Transverse colon (tissue), 4 donors: ENCODE measurements around the gene MAGI1. TPM values are rescaled to one million over a fixed set of nuclear protein-coding genes. Genes with fewer than 3 reads are reported as not detected.
A peak's percentile ranks its signal among the peaks of the same experiment; 100 is the strongest.
"Not testable (repeated sequence)": the region's sequence is repeated elsewhere in the genome, so short reads cannot be mapped to it uniquely, and the experiment has no call there.

Source experiments
- DNase-seq: peaks from one replicate; pipeline ENCODE4 v3.0.0-alpha.2; 2019
- H3K27ac ChIP-seq, 4 donors: fragments of 200-600 bp; sonication (generic); 2 replicates each; pipeline ENCODE4 v1.5.1; 2016 to 2018; ENCODE audit warnings: inconsistent platforms in 4 of 4
- H3K27me3 ChIP-seq: fragments of 200-600 bp; sonication (generic); 2 replicates; pipeline ENCODE4 v1.5.1; 2017; ENCODE audit warnings: inconsistent platforms
- H3K36me3 ChIP-seq, 4 donors: fragments of 200-600 bp; sonication (generic); 2 replicates each; pipeline ENCODE4 v1.5.1; 2017 to 2019; ENCODE audit warnings: inconsistent platforms in 4 of 4
- H3K4me1 ChIP-seq, 4 donors: fragments of 200-600 bp; sonication (generic); 2 replicates each; pipeline ENCODE4 v1.5.1; 2017 to 2020; ENCODE audit warnings: inconsistent platforms in 4 of 4
- H3K4me3 ChIP-seq, 4 donors: fragments of 200-600 bp; sonication (generic); 1 replicate in 1 of 4; 2 replicates in 3 of 4; pipeline versions ENCODE4 v1.5.1 to v1.6.1; 2017 to 2019; ENCODE audit warnings: inconsistent platforms in 4 of 4
- H3K9me3 ChIP-seq, 2 donors: fragments of 200-600 bp; sonication (generic); 2 replicates each; pipeline ENCODE4 v1.5.1; 2017 to 2019; ENCODE audit warnings: inconsistent platforms in 2 of 2
- EP300 ChIP-seq: sonication (generic); formaldehyde crosslinking; IDR thresholded peaks from one replicate; pipeline ENCODE4 v1.6.1; 2017; ENCODE audit warnings: antibody characterized with exemption, low read depth
- POLR2A ChIP-seq: fragments of 450-650 bp; IDR thresholded peaks from one replicate; pipeline ENCODE4 v1.6.1; 2016; ENCODE audit warnings: antibody characterized with exemption, mild to moderate bottlenecking, moderate library complexity
- POLR2AphosphoS5 ChIP-seq, 3 donors: sonication (generic); formaldehyde crosslinking; IDR thresholded peaks; one replicate each; pipeline ENCODE4 v1.6.1; 2016; ENCODE audit warnings: antibody characterized with exemption in 3 of 3
- WGBS, 2 donors: methylation state at CpG; one replicate each; pipeline ENCODE4 v1.1.5; 2018; ENCODE audit warnings: low coverage in 1 of 2; 5-methylcytosine and 5-hydroxymethylcytosine counted together
- in situ Hi-C, 4 donors: fragments of 200-750 bp; cut with MboI; loops; one replicate each; pipeline versions ENCODE4 v1.15.0 to v1.15.1; 2017; ENCODE audit warnings: low sequenced_read_pairs in 3 of 4, low pct_ligation_motif_present in 1 of 4, low pct_unique_long_range_greater_than_20kb in 1 of 4
- intact Hi-C: fragments of 100-400 bp; cut with DNase I; formaldehyde crosslinking; loops from one replicate; pipeline ENCODE4 v1.15.1; 2023; ENCODE audit warnings: low total_unique reads
- total RNA-seq, 4 donors: library from RNA; depleted of rRNA; stranded (reverse); fragments of >200 nt; gene quantifications; one replicate each; pipeline ENCODE4 v1.1.0, GENCODE V29; 2016
- TF ChIP-seq, protein P1 (sequence below), 5 experiments: fragments of 200-600 bp in 3 of 5; fragments of 450-650 bp in 2 of 5; sonication (generic) in 3 of 5; IDR thresholded peaks; 1 replicate in 2 of 5; 2 replicates in 3 of 5; pipeline ENCODE4 v1.5.1; 2016 to 2017; ENCODE audit warnings: antibody characterized with exemption in 5 of 5, inconsistent platforms in 3 of 5, mild to moderate bottlenecking in 2 of 5, moderate library complexity in 1 of 5

The MAGI1 gene
- total RNA-seq, 4 donors from 2014 or later = 50.8 to 190 (median 67.4) TPM

GRCh38 chr3:65551945-65552344, 486.8 kb downstream of the MAGI1 start:
- 75% methylated on average over 1 of the region's 1 CpG; no CpG with 5 or more reads in 1 of the 2 donors for WGBS, 2 donors
- no peaks in the 10 kb centered on the region for H3K9me3 ChIP-seq
- in situ Hi-C loops = no loop called here
- H3K36me3 ChIP-seq = no peaks in the 10 kb centered on the region
- H3K4me3 ChIP-seq = no peak overlapping the region
- H3K4me1 ChIP-seq = peaks cover 0 to 12% (median 4%) of the 10 kb centered on the region in 4 donors
- peaks cover 14% of the 10 kb centered on the region for H3K27me3 ChIP-seq
- no peak for DNase-seq
- TF ChIP-seq POLR2AphosphoS5 (IDR thresholded peaks at IDR 0.05) (no peak), EP300 (no peak), POLR2A (no peak)
- TF ChIP-seq, protein P1, sequence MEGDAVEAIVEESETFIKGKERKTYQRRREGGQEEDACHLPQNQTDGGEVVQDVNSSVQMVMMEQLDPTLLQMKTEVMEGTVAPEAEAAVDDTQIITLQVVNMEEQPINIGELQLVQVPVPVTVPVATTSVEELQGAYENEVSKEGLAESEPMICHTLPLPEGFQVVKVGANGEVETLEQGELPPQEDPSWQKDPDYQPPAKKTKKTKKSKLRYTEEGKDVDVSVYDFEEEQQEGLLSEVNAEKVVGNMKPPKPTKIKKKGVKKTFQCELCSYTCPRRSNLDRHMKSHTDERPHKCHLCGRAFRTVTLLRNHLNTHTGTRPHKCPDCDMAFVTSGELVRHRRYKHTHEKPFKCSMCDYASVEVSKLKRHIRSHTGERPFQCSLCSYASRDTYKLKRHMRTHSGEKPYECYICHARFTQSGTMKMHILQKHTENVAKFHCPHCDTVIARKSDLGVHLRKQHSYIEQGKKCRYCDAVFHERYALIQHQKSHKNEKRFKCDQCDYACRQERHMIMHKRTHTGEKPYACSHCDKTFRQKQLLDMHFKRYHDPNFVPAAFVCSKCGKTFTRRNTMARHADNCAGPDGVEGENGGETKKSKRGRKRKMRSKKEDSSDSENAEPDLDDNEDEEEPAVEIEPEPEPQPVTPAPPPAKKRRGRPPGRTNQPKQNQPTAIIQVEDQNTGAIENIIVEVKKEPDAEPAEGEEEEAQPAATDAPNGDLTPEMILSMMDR (IDR thresholded peaks at IDR 0.05) = no peak
- no peak overlapping the region for H3K27ac ChIP-seq
- intact Hi-C loops = no loop called here

DNA sequence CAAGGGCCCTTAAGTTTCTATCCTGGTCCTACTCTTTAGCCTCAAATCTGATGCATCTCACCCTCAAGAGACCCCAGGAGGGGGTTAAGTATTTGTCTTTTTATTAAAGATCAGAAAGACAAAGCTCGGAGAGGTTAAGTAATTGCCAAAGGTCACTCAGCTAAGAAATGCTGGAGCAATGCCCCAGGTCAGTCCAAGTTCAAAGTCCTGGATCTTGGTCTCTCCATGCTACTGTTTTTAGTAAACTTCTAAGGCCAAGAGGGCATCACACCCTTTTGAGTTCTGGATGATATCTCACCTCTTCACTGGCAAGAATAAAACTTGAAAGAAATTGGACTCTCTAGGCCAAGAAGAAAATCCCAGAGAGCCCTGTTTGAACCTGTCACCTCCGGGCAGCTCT, 488.6 kb downstream of the MAGI1 start:
- Histone ChIP-seq H3K27me3 (peaks cover 14% of the 10 kb centered on the region), H3K4me3 (no peak overlapping the region), H3K27ac (no peak overlapping the region), H3K36me3 (no peaks in the 10 kb centered on the region), H3K4me1 (peaks cover 0 to 12% (median 6%) of the 10 kb centered on the region in 4 donors), H3K9me3 (no peaks in the 10 kb centered on the region)
- DNase-seq = no peak
- WGBS, 2 donors = 81 to 89% methylated on average over 2 of the region's 2 CpGs
- intact Hi-C loops = no loop called here
- in situ Hi-C loops = no loop called here
- TF ChIP-seq POLR2AphosphoS5 (IDR thresholded peaks at IDR 0.05) (no peak), POLR2A (no peak), EP300 (no peak)
- TF ChIP-seq, protein P1 (IDR thresholded peaks at IDR 0.05) = no peak

DNA sequence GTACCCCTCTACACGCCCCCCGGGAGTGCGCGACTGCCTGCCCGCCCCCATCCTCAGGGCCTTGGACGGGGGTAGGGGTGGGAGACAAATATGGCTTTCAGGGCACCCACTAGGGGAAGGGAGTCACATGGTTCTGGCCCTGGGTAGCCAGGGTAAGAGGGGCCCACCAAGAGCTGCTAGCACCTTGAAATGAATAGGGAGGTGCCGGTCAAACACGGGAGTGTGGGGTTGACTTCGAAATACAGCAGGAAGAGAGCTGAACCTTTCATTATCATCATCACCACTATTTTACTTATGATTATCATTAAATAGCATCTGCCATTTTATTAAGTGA, 489.1 kb downstream of the MAGI1 start:
- Histone ChIP-seq H3K4me1 (peaks cover 0 to 12% (median 6%) of the 10 kb centered on the region in 4 donors), H3K4me3 (peak overlapping the region in 3 of 4 donors; percentile 31 to 67 (median 46)), H3K36me3 (no peaks in the 10 kb centered on the region), H3K27ac (peak overlapping the region in 3 of 4 donors; percentile 67 to 74 (median 69)), H3K9me3 (no peaks in the 10 kb centered on the region), H3K27me3 (peaks cover 14% of the 10 kb centered on the region)
- TF ChIP-seq POLR2AphosphoS5 (IDR thresholded peaks at IDR 0.05) = no peak
- no peak for TF ChIP-seq EP300
- 33 to 58% methylated on average over 5 to 9 of the region's 9 CpGs for WGBS, 2 donors
- no peak for DNase-seq
- intact Hi-C loops = no loop called here
- in situ Hi-C loops = no loop called here

- Histone ChIP-seq H3K9me3 (no peaks in the 10 kb centered on the region), H3K36me3 (no peaks in the 10 kb centered on the region), H3K4me3 (peak overlapping the region; percentile 31 to 67 (median 53)), H3K27ac (peak overlapping the region; percentile 54 to 74 (median 68)), H3K27me3 (peaks cover 14% of the 10 kb centered on the region), H3K4me1 (peaks cover 0 to 12% (median 6%) of the 10 kb centered on the region in 4 donors)
- DNase-seq = peak; percentile 23
- in situ Hi-C loops (no loop called here), intact Hi-C loops (no loop called here)
- WGBS, 2 donors = 0 to 11% methylated on average over 2 to 69 of the region's 71 CpGs
- TF ChIP-seq POLR2AphosphoS5 (IDR thresholded peaks at IDR 0.05) (peak in 1 of 3 donors; percentile 16), EP300 (no peak)
Measured at GRCh38 chr3:65548848-65549625, 489.7 kb downstream of the MAGI1 start.

DNA sequence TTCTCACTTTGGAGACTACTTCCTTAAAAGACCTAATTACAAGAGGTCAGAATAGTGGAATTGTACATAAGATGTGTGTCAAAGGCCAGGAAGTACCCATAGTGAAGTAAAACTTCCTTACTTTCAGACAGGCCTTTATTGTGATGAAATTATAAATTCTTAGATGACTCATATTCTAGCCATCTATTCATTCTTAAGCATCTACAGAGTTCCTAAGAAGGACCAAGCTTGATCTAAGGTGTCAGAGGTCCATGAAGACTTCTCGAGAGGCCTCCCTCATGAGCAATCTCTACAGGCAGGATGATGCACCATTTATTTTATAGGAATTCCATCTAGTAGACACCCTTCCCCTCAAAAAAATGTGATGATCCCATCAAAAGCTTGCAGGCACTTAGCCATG, 493.3 kb downstream of the MAGI1 start:
- intact Hi-C loops (no loop called here), in situ Hi-C loops (no loop called here)
- Histone ChIP-seq H3K27ac (no peak overlapping the region), H3K27me3 (peaks cover 14% of the 10 kb centered on the region), H3K36me3 (no peaks in the 10 kb centered on the region), H3K4me1 (peaks cover 0 to 12% (median 6%) of the 10 kb centered on the region in 4 donors), H3K4me3 (no peak overlapping the region), H3K9me3 (no peaks in the 10 kb centered on the region)
- no peak for DNase-seq
- TF ChIP-seq EP300 (no peak), POLR2A (no peak), POLR2AphosphoS5 (IDR thresholded peaks at IDR 0.05) (no peak)
- TF ChIP-seq, protein P1 (IDR thresholded peaks at IDR 0.05) = no peak
- WGBS, 2 donors = 100% methylated on average over 1 of the region's 1 CpG; no CpG with 5 or more reads in 1 of the 2 donors

- H3K27ac ChIP-seq, in situ Hi-C loops, DNase-seq, H3K4me1 ChIP-seq, intact Hi-C loops, H3K9me3 ChIP-seq, H3K4me3 ChIP-seq, H3K27me3 ChIP-seq, H3K36me3 ChIP-seq: not testable (repeated sequence)
- WGBS, 2 donors = 72 to 100% methylated on average over 1 of the region's 1 CpG
Measured at GRCh38 chr3:65543391-65543790, 495.3 kb downstream of the MAGI1 start.
